Parathyroid adenoma (tissue), 2 donors: ENCODE measurements around the gene GK.

Source experiments
- H2AFZ ChIP-seq: fragments of 300-600 bp; sonication (generic); one replicate; pipeline ENCODE4 v1.7.0; 2017; ENCODE audit warnings: antibody characterized with exemption, mild to moderate bottlenecking
- H3K27ac ChIP-seq: fragments of 300-600 bp; sonication (generic); one replicate; pipeline ENCODE4 v1.7.0; 2017
- H3K27me3 ChIP-seq: fragments of 300-600 bp; sonication (generic); one replicate; pipeline ENCODE4 v1.7.0; 2017; ENCODE audit warnings: low read length; ENCODE audit not compliant: control insufficient read depth, insufficient read depth
- H3K36me3 ChIP-seq: fragments of 300-600 bp; sonication (generic); one replicate; pipeline ENCODE4 v1.7.0; 2017; ENCODE audit warnings: low read length; ENCODE audit not compliant: control insufficient read depth, insufficient read depth
- H3K4me1 ChIP-seq: fragments of 300-600 bp; sonication (generic); one replicate; pipeline ENCODE4 v1.7.0; 2017; ENCODE audit warnings: control low read depth
- H3K4me2 ChIP-seq: fragments of 300-600 bp; sonication (generic); one replicate; pipeline ENCODE4 v1.7.0; 2017; ENCODE audit warnings: low read length
- H3K4me3 ChIP-seq: fragments of 300-600 bp; sonication (generic); one replicate; pipeline ENCODE4 v1.7.0; 2017; ENCODE audit warnings: low read depth, low read length
- H3K79me2 ChIP-seq: fragments of 300-600 bp; sonication (generic); one replicate; pipeline ENCODE4 v1.7.0; 2017; ENCODE audit warnings: control low read depth
- H3K9ac ChIP-seq: fragments of 300-600 bp; sonication (generic); one replicate; pipeline ENCODE4 v1.7.0; 2017; ENCODE audit warnings: mild to moderate bottlenecking
- H3K9me3 ChIP-seq: fragments of 300-600 bp; sonication (generic); one replicate; pipeline ENCODE4 v1.7.0; 2017; ENCODE audit warnings: low read length; ENCODE audit not compliant: control insufficient read depth
- TF ChIP-seq, protein P1 (sequence below): fragments of 300-600 bp; sonication (generic); IDR thresholded peaks from one replicate; pipeline ENCODE4 v1.7.0; 2017; ENCODE audit warnings: antibody characterized with exemption, mild to moderate bottlenecking
- donor health status: primary hyperparathyroidism.

Gene GK

DNA sequence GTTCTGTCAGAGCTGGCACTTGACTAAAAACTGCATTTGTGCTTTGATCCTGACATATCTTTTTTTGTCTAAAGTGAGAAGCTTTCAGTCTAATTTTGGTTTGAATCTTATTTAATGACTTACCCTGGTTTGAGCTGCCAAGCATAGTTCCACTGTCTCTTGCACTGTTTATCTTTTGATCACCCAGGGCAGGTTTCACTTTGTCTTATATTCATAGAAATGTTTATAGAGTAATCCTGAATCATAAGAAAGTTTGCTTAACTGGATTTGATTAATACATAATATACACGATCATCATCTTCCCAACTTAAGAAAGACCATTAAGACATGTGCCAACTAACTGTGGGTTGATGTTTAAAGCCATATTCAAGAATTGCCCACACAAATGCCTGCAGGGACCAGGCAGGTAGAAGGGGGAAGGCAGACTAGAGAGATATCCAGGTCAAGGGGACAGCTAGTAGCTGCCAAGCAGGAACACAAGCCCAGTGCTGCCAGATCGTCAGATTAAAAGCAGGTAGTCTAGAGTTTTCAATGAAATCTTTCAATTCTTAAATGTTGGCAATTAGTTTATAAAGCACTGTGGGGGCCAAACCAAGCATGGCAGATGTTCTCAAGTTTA is 1.9 kb downstream of the GK start:
- peaks cover 2% of the 10 kb centered on the region for H3K4me1 ChIP-seq
- H2AFZ ChIP-seq: no peak overlapping the region
- H3K9me3 ChIP-seq: no peaks in the 10 kb centered on the region
- H3K79me2 ChIP-seq: no peaks in the 10 kb centered on the region
- H3K27me3 ChIP-seq: no peaks in the 10 kb centered on the region
- no peak overlapping the region for H3K9ac ChIP-seq
- H3K27ac ChIP-seq: no peak overlapping the region
- H3K36me3 ChIP-seq: no peaks in the 10 kb centered on the region
- peak overlapping the region; percentile 22 for H3K4me2 ChIP-seq
- peak overlapping the region; percentile 27 for H3K4me3 ChIP-seq
- TF ChIP-seq, protein P1, sequence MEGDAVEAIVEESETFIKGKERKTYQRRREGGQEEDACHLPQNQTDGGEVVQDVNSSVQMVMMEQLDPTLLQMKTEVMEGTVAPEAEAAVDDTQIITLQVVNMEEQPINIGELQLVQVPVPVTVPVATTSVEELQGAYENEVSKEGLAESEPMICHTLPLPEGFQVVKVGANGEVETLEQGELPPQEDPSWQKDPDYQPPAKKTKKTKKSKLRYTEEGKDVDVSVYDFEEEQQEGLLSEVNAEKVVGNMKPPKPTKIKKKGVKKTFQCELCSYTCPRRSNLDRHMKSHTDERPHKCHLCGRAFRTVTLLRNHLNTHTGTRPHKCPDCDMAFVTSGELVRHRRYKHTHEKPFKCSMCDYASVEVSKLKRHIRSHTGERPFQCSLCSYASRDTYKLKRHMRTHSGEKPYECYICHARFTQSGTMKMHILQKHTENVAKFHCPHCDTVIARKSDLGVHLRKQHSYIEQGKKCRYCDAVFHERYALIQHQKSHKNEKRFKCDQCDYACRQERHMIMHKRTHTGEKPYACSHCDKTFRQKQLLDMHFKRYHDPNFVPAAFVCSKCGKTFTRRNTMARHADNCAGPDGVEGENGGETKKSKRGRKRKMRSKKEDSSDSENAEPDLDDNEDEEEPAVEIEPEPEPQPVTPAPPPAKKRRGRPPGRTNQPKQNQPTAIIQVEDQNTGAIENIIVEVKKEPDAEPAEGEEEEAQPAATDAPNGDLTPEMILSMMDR: no peak

DNA sequence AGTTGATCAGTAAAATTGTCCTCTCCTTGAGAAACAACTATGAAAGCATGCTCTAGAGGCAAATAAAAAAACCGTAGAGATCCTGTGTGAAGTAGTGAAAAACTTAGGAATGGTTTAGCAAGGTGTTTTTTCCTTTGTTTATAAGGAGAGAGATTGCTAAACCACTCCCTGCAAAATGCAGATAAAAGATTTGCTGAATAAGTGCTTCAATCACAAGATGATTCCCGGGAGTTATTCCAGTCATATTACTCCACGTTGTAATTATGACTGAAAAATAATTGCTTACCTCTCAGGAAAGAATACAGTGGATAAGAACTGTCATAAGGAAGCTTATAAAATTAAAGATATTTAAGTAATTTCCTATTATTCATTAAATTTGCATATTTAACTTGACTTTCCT is 2.8 kb downstream of the GK start:
- H3K4me2 ChIP-seq: no peak overlapping the region
- TF ChIP-seq, protein P1: no peak
- peaks cover 2% of the 10 kb centered on the region for H3K4me1 ChIP-seq
- no peaks in the 10 kb centered on the region for H3K27me3 ChIP-seq
- no peaks in the 10 kb centered on the region for H3K9me3 ChIP-seq
- no peaks in the 10 kb centered on the region for H3K79me2 ChIP-seq
- no peak overlapping the region for H3K4me3 ChIP-seq
- no peak overlapping the region for H3K27ac ChIP-seq
- no peak overlapping the region for H2AFZ ChIP-seq
- H3K9ac ChIP-seq: no peak overlapping the region
- H3K36me3 ChIP-seq: no peaks in the 10 kb centered on the region

DNA sequence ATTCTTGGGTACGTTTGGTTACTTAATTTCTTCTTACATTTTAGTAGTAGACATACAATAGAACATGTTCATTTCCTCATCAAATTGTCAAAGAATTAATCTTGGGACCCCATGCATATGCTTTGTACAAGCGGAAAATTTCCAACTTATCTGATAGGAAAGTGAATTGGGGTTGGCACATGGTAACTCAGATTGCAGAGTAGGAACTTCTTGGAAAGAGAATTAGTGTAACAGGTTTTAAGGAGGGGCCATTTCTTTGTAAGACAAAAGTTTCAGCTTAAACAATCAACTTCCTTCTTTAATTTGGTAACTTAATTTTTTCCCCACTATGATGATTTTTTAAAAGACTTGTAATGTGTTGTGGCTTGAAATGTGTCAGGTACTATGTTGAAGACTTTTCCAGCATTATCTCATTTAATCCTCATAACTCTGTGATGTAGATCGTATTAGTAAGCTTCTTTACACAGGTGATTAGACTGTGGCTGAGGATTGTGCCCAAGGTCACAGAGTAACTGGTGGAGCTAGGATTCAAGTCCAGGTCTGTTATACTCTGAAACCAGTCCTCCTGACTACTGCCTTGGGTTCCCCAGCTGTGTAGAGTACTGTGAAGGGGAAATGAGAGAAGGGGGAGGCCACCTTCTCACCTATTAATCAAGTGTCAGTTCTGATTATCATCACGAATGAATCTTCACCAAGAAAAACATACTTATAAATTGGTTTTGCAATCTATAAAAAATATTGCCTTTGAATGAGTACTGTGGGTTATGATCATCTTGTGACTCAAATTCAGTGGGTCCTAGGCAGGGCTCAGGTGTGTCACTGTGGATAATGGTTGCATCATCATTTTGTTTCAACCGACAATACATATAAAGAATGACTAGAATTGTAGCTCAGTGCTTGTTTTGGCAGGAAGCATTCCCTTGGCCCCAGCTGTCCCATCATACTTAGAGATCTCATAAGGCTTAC is 4.3 kb downstream of the GK start:
- TF ChIP-seq, protein P1: no peak
- Histone ChIP-seq H3K79me2 (no peaks in the 10 kb centered on the region), H3K4me2 (no peak overlapping the region), H3K27me3 (no peaks in the 10 kb centered on the region), H3K4me1 (peaks cover 2% of the 10 kb centered on the region), H3K27ac (no peak overlapping the region), H3K4me3 (no peak overlapping the region), H3K9me3 (no peaks in the 10 kb centered on the region), H3K9ac (no peak overlapping the region), H2AFZ (no peak overlapping the region), H3K36me3 (no peaks in the 10 kb centered on the region)

DNA sequence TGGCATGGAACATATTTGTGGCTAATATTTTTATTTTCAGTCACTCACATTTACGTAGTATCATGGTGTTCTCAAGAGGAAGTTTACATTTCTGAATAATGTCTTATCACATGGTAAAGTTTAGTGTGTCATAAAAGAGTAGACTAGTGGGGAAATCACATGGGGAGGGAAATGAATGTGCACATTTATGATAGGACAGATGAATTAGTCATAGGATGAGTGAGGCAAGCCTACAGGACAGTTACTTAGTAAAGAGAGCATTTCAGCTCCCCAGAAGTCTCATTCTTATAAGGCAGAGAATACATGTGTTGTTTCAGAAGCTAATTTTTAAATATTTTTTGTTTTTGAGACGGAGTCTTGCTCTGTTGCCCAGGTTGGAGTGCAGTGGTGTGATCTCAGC is 6.2 kb downstream of the GK start:
- Histone ChIP-seq H3K4me2 (no peak overlapping the region), H3K9me3 (no peaks in the 10 kb centered on the region), H3K36me3 (no peaks in the 10 kb centered on the region), H3K4me3 (no peak overlapping the region), H2AFZ (no peak overlapping the region), H3K9ac (no peak overlapping the region), H3K79me2 (no peaks in the 10 kb centered on the region), H3K4me1 (peaks cover 2% of the 10 kb centered on the region), H3K27me3 (no peaks in the 10 kb centered on the region), H3K27ac (no peak overlapping the region)
- TF ChIP-seq, protein P1: no peak
